ENCODE measurements around the gene CRYBA1. TPM values are rescaled to one million over a fixed set of nuclear protein-coding genes. Genes with fewer than 3 reads are reported as not detected.
"Not testable (repeated sequence)": the region's sequence is repeated elsewhere in the genome, so short reads cannot be mapped to it uniquely, and the experiment has no call there.

Gene CRYBA1, protein sequence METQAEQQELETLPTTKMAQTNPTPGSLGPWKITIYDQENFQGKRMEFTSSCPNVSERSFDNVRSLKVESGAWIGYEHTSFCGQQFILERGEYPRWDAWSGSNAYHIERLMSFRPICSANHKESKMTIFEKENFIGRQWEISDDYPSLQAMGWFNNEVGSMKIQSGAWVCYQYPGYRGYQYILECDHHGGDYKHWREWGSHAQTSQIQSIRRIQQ
- total RNA-seq (not detected), polyA plus RNA-seq (not detected)

DNA sequence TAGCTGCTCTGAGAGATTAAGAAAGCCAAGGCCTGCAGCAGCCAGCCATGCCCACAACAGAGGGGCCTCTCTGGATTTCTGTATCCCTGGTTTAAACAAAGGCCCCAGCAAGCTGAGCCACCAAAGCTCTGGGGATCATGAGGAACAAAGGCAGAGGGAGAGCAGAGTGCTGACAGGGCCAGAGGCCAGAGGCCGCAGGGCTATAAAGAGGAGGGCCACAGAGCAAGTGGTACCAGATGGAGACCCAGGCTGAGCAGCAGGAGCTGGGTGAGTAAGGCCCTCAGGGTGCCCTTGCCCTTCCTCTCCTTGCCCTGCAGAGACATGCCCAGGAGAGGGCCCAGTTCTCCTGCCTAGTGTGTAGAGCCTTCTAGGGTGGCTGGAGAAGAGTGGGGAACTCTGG lies at the start of gene CRYBA1:
Gene CRYBA1 (plus strand): TSS at position 232 of the 400 bp plus-strand sequence. CDS start 5 bp downstream, at position 237.
- DNase-seq: no peak
- 60 to 66% methylated on average over 1 of the region's 1 CpG for WGBS, 2 donors
- Histone ChIP-seq H3K27ac (no peak within 1 kb of the TSS), H3K4me1 (peaks cover 0 to 2% (median 0%) of the 10 kb centered on the region in 3 donors), H3K27me3 (no peaks in the 10 kb centered on the region), H3K36me3 (no peaks in the 10 kb centered on the region), H3K9me3 (no peaks in the 10 kb centered on the region), H3K4me3 (no peak within 1 kb of the TSS)
- FAIRE-seq: no peak
- intact Hi-C loops (cut with DNase I): no loop called here
- TF ChIP-seq, protein P1, sequence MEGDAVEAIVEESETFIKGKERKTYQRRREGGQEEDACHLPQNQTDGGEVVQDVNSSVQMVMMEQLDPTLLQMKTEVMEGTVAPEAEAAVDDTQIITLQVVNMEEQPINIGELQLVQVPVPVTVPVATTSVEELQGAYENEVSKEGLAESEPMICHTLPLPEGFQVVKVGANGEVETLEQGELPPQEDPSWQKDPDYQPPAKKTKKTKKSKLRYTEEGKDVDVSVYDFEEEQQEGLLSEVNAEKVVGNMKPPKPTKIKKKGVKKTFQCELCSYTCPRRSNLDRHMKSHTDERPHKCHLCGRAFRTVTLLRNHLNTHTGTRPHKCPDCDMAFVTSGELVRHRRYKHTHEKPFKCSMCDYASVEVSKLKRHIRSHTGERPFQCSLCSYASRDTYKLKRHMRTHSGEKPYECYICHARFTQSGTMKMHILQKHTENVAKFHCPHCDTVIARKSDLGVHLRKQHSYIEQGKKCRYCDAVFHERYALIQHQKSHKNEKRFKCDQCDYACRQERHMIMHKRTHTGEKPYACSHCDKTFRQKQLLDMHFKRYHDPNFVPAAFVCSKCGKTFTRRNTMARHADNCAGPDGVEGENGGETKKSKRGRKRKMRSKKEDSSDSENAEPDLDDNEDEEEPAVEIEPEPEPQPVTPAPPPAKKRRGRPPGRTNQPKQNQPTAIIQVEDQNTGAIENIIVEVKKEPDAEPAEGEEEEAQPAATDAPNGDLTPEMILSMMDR (IDR thresholded peaks at IDR 0.05): no peak
- no peak for ATAC-seq

DNA sequence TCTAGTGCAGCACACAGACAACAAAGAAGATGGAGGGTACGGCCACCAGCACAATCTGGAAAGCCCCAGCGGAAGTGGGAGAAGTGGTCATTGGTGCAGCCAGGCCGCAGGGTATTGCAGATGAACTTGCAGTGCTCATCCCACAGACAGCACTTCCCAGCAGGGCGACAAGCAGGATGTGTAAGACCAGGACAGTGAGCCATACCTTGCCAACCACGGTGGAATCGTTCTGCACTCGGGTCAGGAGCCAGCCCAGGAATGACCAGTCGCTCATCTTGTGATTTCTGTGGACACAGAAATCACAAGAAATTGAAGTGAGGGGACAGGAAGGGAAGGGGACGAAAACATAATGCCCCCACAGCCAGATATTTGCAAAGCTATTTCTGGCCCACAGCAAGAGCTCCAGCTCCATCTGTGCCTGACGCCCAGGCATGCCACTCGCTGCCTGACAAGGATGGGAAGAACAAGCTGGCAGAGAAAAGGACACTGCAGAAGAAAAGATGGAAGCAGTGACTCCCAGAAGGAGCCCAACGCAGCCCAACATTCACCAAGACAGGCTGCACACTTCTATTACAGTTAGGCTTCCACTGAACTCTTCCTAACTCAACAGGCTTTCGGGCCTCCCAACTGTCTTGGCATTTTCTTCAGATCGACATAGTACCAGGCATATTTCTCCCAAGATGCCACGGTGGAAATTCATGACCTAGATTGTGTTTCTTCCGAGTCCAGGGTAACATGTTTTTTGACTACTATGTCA lies 49.0 kb upstream of the CRYBA1 start:
- no peak for DNase-seq
- Histone ChIP-seq H3K9me3 (no peaks in the 10 kb centered on the region), H3K4me1 (no peaks in the 10 kb centered on the region), H3K27me3 (no peaks in the 10 kb centered on the region), H3K4me3 (no peak overlapping the region), H3K27ac (no peak overlapping the region), H3K36me3 (no peaks in the 10 kb centered on the region)
- TF ChIP-seq, protein P1 (IDR thresholded peaks at IDR 0.05): no peak
- intact Hi-C loops (cut with DNase I): no loop called here
- ATAC-seq: no peak
- 81 to 89% methylated on average over 16 of the region's 16 CpGs for WGBS, 2 donors
- FAIRE-seq: no peak

DNA sequence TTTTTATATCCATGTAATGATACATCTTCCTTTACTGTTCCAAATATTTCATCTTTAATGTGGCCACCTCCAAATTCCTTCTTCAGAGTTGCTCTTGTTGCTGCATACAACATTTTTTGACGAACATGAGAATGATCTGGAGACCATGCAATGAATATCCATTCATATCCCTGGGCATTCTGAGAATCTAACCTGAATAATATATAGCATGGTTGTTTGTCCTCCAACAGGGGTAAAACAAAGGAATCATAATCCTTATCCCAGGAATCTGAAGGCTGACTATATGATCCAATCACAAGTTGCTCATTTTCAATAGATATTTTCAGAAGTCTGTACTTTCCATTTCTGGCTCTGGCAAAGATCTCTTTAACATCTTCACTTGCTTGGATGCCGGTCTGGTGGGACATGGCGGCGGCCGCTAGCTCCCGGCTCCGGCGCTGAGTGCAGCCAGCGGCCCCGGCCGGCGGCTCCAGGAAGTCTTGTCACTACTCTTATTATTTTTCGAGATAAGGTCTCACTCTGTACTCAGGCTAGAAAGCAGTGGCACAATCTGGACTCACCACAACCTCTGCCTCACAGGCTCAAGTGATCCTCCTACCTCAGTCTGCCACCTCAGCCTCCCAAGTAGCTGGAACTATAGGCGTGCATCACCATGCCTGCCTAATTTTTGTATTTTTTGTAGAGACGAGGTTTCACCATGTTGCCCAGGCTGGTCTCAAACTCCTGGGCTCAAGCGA lies 42.4 kb upstream of the CRYBA1 start:
- H3K36me3 ChIP-seq; FAIRE-seq; intact Hi-C loops (cut with DNase I); H3K4me3 ChIP-seq; DNase-seq; H3K4me1 ChIP-seq; H3K9me3 ChIP-seq; H3K27me3 ChIP-seq; H3K27ac ChIP-seq: not testable (repeated sequence)
- ATAC-seq: peak in 2 of 4 donors; percentile 38 to 58
- WGBS, 2 donors: 77 to 83% methylated on average over 16 of the region's 16 CpGs

DNA sequence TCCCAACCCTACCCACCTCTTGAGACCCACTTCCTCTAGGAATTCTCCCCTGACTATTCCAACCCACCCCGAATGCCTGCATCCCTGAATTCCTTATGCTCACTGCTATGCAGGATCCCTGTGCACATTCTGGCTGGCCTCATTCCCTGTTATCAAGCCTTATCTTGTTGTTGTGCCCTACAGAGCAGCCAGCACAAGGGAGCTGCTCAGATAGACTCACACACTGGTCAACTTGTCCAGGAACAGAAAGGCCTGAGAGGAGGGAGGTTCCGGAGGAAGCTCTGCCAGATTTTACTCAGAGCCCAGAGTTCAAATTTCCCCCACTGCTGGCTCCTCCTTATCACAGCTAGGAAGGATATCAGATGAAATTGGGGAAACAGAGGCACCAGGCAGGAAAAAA lies 41.6 kb upstream of the CRYBA1 start:
- Histone ChIP-seq H3K9me3 (no peaks in the 10 kb centered on the region), H3K27ac (no peak overlapping the region), H3K27me3 (no peaks in the 10 kb centered on the region), H3K4me3 (no peak overlapping the region), H3K36me3 (no peaks in the 10 kb centered on the region), H3K4me1 (no peaks in the 10 kb centered on the region)
- TF ChIP-seq, protein P1 (IDR thresholded peaks at IDR 0.05): no peak
- intact Hi-C loops (cut with DNase I): no loop called here
- peak in 1 of 4 donors; percentile 73 for ATAC-seq
- 17 to 31% methylated on average over 2 of the region's 2 CpGs for WGBS, 2 donors
- no peak for FAIRE-seq
- DNase-seq: no peak

DNA sequence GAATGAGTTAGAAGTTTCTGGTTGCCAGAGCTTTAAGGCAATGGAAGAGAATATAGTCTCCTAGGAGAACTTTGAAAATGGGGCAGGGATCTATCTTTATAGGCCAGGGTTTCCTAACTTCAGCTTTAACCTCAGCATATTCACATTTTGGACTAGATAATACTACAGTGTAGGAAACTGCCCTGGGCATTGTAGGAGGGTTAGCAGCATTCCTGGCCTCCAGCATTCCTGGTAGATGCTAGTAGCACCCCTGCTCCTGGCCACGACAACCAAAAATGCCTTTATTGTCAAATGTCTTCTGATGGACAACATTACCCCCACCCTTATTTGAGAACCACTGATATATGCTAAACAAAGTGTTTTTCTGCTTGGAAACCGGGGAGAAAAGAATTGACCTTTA lies 38.7 kb upstream of the CRYBA1 start:
- FAIRE-seq (no peak), DNase-seq (no peak), ATAC-seq (no peak)
- H3K4me3 ChIP-seq: no peak overlapping the region
- TF ChIP-seq, protein P1 (IDR thresholded peaks at IDR 0.05): no peak
- no peaks in the 10 kb centered on the region for H3K9me3 ChIP-seq
- no peaks in the 10 kb centered on the region for H3K27me3 ChIP-seq
- 85 to 89% methylated on average over 2 of the region's 2 CpGs for WGBS, 2 donors
- no peaks in the 10 kb centered on the region for H3K36me3 ChIP-seq
- intact Hi-C loops (cut with DNase I): no loop called here
- H3K4me1 ChIP-seq: no peaks in the 10 kb centered on the region
- no peak overlapping the region for H3K27ac ChIP-seq

All from pancreas (tissue), 10 donors.